Right lung (tissue), 5 donors: ENCODE results near the gene KCNK3. TPM values are rescaled to one million over a fixed set of nuclear protein-coding genes. Genes with fewer than 3 reads are reported as not detected.
"Not testable (repeated sequence)": the region's sequence is repeated elsewhere in the genome, so short reads cannot be mapped to it uniquely, and the experiment has no call there.

Experiments used
- DNase-seq, 2 donors: peaks; one replicate each; pipeline ENCODE4 v3.0.0-alpha.2; 2013
- polyA plus RNA-seq, 5 donors: library from polyadenylated mRNA; unstranded; fragments of 120-200 nt; gene quantifications; one replicate each; pipeline versions ENCODE4 v1.2.1 to v1.2.3, GENCODE V29; 2013; ENCODE audit warnings: inconsistent platforms in 1 of 5, low replicate concordance in 1 of 5; ENCODE audit not compliant: insufficient read length in 5 of 5, insufficient read depth in 1 of 5

Gene KCNK3
- polyA plus RNA-seq, 5 donors, result 19.9 to 39.5 (median 26.4) TPM

DNA sequence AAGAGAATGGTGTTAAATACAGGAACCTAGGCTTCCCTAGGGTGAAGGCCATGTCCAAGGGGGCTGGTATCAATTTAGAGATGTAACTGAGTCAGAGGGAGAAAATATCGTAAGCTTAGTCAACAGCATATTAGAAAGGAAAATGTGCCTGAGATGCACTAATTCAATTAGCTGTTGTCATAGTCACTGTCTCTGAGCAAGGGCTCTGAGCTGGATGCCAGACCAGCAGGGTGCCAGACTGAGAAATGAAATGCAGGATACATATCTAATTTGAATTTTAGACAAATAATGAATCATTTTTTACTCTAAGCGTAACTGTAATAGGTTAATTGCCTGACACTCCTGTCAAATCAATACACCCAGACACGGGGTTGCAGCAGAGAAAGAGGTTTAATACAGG lies 60.1 kb downstream of the KCNK3 start:
- no peak for DNase-seq

DNA sequence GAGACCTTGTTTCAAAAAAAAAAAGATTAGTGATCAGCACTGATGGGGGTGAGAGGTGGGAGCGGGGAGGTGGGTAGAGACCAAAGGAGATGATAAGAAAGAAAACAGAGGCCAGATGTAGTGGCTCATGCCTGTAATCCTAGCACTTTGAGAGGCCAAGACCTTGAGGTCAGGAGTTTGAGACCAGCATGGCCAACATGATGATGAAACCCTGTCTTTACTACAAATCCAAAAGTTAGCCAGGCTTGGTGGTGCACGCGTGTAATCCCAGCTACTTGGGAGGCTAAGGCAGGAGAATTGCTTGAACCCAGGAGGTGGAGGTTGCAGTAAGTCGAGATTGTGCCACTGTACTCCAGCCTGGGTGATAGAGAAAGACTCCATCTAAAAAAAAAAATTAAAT lies 62.0 kb downstream of the KCNK3 start:
- no peak for DNase-seq

DNA sequence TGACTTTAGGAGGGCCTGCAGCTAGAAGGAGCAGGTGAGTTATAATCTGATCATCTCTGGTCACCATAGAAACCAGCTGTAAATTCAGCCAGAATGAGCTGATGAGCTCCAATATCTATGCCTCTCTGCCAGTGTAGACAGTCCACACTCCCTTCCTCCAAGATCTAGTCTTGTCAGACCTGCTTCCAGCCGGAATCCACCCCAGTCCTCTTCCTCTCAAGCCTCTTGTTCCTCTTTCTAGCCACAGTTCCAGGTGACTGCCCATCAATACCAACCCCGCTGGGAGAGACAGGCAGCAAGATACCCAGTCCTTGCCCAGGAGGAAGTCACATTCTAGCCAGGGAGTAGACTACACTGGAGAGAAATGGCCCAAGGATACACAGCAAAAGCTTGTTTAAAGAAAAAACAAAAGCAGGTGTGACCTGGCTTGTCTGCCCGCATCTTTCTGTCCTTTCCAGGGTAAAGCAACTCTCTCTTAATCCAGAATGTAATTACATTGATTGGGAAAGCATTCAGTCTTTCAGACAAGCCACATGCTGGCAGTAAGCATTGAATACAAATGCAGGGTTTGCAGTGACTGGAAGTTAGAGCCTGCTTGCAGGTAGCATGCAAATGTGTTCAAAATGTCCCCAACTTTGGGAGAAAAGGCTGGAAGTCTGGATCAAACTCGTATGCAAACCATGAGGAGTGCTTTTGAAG lies 62.6 kb downstream of the KCNK3 start:
- DNase-seq, result no peak

DNA sequence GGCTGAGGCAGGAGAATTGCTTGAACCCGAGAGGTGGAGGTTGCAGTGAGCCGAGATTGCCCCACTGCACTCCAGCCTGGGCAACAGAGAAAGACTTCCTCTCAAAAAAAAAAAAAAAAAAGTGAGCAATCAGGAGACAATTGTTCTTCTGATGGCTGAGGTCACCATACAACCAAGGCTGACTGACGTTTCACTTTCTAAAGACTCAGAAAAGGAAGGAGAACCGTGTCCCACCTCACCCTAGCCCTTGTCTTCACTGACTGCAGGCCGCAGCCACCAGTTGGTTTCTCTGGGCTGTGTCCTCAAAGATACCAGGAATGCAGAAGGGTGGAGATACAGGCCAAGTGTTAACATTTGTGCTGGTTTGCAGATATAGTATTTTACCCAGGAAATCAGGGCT lies 63.8 kb downstream of the KCNK3 start:
- DNase-seq, result no peak

DNA sequence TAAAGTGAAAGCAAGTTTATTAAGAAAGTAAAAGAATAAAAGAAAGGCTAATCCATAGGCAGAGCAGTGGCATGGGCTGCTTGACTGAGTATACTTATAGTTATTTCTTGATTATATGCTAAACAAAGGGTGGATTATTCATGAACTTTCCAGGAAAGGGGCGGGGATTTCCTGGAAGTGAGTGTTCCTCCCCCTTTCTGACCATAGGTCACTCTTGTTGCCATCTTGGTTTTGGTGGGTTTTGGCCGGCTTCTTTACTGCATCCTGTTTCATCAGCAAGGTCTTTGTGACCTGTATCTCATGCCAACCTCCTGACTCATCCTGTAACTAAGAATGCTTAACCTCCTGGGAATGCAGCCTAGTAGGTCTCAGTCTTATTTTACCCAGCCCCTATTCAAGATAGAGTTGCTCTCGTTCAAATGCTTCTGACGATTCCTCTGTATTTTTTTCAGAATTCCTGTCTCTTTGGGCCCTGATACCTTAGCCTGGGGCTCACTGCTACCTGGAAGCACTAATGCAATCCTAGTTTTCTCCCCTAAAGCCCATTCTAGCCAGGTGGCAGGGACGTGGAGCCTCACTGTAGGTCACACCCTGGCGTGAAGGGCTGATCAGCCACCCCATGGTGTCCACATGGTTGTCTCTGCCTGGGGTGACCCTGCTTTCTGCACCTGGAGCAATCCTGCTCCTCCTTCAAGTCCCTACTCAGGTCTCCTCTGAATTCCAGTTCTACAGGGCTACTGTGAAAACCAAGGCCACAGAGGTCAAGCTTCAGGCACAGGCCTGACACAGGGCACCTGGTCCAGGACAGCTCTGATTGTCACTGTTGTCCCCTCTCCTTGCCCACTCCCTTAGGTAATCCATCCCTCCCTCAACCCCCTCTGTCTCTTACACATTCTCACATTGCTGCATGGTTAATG lies 65.6 kb downstream of the KCNK3 start:
- DNase-seq, result no peak

DNA sequence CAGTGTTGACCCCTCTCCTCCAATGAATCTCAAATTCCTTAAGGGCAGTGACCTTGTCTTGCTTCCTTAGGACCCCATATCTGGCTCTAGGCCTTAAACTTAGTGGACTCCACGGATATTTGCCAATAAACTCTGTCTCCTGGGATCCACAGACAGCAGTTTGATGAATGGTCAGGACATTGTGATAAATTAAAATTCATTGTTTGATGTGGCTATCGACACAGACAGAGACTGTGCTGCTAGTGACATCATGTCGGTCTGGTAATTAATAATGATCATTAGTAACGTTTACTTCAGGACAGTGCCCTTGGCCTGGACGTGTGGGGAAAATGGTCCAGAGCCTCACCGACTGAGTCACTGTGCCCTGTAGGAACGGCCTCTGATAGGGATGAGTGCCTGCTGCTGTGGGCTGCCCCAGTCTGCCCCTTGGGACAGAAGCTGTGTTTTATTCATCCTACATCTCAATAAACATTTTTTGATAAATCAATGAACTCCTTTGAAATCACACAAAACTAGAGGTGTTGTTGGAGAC lies 66.3 kb downstream of the KCNK3 start:
- DNase-seq, result no peak

DNA sequence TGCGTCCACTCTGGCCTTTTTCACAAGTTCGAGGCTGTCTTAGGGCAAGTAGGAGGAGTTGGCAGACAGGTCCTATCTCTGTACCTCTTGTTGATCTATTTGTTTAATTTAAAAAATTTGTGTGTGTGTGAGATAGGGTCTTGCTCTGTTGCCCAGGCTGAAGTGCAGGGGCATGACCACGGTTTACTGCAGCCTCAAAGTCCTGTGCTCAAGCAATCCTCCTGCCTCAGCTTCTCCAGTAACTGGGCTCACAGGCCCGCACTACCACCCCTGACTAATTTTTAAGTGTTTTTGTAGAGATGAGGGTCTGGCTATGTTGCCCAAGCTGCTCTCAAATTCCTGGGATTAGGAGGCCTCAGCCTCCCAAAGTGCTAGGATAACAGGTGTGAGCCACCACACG lies 67.3 kb downstream of the KCNK3 start:
- no peak for DNase-seq

DNA sequence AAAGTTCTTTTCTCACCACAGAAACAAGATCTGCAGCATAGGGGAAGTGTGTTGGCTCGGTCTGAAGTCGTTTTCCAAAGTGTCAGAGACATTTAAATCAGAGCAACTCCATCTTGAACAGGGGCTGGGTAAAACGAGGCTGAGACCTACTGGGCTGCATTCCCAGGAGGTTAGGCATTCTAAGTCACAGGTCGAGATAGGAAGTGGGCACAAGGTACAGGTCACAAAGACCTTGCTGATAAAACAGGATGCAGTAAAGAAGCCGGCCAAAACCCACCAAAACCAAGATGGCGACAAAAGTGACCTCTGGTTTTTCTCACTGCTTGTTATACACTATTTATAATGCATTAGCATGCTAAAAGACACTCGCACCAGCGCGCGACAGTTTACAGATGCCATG lies 68.5 kb downstream of the KCNK3 start:
- not testable (repeated sequence) for DNase-seq

DNA sequence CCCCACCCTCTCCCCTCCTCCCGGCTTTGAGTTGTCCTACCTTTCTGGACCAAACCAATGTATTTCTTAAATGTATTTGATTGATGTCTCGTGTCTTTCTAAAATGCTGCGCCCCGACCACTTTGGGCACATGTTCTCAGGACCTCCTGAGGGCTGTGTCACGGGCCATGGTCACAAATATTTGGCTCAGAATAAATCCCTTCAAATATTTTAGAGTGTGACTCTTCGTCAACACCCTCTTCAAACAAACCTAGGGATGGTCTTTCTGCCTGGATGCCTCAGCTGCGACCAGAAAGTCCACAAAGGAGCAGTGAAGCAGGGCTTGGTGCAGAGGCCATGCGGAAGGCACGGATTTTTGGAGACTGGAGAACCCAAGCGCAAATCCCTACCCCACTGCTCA lies 70.5 kb downstream of the KCNK3 start:
- DNase-seq, result no peak

DNA sequence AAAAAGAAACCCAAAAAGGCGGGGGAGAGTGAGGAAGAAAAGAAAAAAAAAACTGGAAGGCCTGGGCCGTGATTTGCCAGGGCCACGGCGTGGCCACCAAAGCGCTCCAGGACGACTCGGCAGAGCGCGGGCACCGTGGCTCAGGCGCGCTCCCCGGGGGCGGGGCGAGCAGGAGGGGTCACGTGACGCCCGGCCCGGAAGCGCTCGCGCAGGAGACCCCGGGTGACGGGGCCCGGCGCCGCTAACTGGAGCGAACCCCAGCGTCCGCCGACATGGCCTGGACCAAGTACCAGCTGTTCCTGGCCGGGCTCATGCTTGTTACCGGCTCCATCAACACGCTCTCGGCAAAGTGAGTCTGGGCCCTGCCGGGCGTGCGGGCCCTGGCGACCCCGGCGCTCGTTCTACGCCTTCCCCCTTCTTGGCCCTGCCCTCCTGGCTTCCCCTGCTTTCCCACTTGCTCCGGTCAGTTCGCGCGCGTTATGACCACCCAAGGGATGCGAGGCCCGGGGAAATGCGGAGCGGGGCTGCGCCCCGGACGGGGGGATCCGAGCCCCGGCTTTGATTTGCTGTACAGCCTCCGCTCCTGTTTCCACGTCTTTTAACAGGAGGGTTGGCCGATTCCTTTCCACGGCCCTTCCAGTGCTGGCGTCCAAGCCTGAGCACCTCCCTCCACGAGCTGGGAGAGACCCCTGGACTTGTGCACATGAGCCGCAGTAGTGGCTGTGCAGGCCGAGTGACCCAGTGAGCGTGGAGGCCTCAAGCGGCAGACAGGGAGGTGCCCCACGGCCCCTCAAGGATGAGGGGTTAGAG lies 71.8 kb downstream of the KCNK3 start, which contains the start of gene SLC35F6:
Gene SLC35F6 (plus strand): TSS at position 207 of the 810 bp plus-strand sequence. CDS start 66 bp downstream, at position 273.
- DNase-seq, result peak; percentile 80 to 85

DNA sequence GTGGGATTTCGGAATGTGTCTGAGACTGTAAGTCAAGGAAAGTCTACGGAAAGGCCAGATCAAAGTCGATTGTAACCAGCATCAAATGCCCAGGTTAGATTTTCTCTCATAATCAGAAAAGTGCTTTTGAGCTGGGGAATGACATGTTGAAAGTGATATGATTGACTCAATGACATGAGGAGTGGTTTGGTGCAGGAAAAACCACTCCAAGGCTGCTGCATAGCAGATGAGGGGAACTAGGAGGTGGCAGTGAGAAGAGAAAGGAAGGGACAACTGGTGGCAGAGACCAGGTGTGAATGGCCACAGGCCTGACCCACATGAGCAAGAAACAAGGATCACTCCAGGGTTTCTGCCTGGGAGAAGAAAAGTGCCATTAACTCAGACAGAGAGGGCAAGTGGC lies 72.4 kb downstream of the KCNK3 start:
- no peak for DNase-seq

DNA sequence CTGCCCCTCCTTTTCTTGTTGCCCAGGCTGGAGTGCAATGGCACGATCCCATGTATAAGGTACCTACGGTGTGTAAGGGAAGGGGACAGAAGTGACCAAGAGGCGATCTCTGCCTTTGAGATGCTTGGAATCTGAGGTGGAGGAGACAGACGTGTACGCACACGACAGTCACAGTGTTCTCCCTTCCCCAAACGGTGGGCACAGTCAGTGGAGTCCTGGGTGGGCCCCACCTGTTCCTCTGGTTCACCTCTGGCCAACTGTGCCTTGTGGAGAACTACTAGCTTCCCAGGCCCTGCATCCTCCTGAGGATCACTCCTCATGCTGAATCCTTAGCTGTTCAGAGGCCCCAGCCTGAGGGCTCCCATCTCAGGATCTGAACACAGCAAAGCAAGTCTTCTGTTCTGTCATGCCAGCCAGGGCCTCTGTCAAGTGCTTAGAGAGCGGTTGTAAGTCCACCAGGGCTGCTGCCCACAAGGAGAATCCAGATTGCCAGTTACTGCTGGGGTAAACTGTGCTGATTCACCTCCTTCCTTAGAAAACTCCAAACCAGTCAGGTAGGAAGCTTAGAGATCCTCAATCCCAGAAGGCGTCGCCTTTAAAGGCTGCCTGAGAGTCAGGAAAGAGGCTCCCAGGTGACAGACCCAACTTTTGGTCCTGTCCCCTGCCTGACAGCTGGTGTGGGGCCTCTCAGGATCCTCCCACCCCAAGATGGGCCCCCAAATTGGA lies 73.1 kb downstream of the KCNK3 start:
- DNase-seq, result no peak

DNA sequence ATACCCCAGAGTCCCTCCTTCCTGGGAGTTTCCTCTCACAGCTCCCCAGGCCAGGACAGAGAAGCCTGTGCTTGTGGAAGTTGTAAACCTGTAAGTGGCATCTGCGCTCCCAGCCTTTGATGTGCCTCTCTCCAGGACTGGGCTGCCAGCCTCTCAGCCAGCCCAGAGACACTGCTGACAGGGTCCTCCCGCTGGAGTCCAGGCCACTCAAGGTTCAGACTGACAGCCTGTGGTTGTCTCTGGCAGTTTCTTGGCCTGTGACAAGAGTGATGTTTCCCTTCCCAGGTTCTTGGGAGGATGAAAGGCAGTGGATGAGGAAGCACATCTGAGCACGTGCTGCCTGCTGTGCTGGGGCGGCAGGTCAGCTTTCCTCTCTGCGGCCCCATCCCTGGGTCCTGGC lies 74.6 kb downstream of the KCNK3 start:
- DNase-seq, result no peak

DNA sequence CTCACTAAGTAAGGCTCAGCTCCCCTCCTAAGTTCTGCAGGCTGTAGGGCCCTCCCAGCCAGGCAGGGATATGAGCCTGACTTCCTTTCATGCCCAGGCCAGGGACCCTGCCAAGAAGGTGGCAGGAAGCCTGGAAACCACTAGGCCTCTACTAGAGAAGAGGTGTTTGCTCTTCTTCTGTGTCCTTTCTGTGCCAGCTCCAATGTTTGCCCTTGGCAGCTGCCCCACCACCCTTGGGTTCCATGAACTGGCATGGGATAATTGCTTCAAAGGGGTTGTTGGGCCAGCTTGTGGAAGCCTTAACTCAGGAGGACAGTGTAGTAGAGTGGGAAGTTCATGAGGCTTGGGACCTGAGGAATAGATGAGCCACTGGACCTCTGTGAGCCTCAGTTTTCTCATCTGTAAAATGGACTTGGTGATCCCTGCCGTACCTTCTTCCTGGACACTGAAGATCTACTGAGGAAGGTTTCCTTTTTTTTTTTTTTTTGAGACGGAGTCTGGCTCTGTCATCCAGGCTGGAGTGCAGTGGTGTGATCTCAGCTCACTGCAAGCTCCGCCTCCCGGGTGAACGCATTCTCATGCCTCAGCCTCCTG lies 75.5 kb downstream of the KCNK3 start:
- no peak for DNase-seq

DNA sequence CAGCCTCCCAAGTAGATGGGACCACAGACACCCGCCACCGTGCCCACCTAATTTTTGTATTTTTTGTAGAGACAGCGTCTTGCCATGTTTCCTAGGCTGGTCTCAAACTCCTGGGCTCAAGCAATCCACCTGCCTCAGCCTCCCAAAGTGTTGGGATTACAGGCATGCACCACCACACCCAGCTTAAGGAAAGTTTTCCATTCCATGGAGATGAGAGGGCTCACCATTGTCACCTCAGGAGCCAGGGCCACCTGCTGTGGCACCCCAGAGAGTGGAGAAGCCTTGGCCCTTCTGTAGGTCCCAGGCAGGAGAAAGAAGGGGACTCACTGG lies 76.2 kb downstream of the KCNK3 start:
- DNase-seq, result no peak

DNA sequence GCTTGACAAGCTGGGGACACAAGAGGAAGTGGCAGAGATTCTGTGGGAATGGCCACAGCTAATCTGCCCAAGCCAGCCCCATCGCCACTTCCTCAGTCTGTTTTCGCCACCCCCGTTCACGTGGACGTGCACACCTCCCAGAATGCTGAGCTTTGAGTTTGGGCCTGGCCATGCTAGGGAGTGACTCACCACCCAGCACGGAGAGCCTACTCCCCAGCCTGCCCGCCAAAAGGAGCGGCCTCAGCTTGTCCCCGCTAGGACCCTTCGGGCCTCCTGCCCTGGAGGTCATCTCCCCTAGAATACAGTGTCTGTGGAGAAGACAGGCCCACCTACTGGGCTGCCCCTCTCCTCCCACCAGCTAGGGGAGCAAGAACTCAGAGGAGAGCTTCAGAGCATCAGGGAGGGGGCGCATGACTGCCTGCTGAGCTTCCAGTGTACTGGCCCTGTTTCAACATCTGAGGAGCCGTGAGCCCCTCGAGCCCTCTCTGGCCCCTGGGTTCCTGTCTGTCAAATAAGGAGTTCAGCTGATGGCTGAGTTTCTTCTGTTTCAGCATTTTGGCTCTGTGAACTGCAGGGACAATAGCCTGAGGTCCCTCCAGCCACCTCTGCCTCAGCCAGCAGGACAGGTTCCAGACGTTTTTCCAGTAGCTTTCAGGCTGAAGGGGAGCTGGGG lies 76.7 kb downstream of the KCNK3 start:
- no peak for DNase-seq

DNA sequence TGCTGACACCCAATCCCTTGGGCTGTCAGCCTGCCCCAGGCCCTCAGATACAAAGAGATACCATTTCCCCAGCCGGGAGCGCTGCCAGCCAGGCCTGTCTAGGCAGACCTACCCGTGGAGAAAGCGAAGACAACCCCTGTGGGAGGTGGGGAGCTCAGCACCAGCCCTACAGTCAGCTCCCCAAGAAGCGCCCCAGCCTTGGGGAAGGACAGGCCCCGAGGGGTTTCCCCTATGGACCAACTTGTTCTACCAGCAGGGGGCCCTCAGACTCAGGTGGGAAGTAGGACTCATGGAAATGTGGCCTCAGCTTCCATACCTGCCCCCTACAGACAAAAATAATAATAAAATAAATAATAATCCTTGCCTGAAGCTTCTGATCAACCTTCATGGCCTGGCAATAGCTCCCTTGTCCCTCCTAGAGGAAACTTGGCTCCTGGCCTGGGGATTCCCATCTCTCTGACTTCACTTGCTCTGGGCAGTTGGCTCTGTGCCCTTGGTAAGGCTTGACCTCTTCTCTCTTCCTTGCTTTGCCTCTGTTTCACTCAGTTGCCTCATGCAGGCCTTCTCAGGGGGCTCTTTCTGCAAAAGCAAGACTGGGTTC lies 78.6 kb downstream of the KCNK3 start:
- DNase-seq, result no peak

DNA sequence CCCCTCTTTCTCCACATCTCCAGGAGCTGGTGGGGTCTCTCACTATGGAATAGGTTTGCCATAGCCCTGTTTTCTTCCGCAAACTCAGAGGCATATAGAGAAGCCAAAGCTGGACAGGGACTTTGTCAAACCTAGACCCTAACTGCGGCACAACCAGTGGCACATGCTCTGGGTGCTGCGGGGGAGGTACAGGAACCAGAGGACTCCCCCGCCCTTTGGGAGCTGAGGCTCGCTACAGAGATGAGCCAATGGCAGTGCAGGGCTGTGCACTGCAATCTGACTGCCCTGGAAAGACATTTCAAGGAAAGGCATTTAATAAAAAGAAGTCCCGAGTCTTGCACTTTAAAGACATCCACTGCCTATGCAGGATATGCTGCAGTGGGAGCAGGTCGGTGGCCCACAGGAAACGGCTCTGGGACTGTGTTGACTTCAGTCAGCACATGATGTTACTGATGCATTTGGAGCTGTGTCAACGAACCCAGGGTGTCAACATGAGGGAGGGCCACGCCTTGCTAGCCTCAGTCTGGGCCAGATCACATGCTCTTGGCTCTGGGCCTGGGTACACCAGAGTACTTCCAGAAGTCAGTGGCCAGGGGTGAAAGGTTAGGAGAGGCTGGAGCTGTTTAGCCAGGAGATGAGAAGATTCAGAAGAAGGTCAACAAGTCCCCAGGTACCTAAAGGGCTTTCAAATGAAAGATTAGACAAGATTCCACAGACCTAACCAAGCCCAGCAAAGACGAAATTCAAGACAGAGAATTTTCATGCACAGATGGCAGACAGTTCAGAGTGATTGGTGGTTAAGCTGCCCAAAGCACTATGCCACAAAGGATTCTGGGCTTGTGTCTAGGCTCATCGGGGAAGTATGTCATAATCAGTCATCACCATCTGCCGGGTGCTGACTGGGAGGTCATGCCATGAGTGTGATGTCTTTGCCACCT lies 79.8 kb downstream of the KCNK3 start:
- DNase-seq, result no peak
